Right forelimb (tissue), 1 donor: Measurements from ENCODE around the gene PAXX.

Experiments used
- DNase-seq: peaks from one replicate; pipeline ENCODE4 v3.0.0-alpha.2; 2018

The PAXX gene

DNA sequence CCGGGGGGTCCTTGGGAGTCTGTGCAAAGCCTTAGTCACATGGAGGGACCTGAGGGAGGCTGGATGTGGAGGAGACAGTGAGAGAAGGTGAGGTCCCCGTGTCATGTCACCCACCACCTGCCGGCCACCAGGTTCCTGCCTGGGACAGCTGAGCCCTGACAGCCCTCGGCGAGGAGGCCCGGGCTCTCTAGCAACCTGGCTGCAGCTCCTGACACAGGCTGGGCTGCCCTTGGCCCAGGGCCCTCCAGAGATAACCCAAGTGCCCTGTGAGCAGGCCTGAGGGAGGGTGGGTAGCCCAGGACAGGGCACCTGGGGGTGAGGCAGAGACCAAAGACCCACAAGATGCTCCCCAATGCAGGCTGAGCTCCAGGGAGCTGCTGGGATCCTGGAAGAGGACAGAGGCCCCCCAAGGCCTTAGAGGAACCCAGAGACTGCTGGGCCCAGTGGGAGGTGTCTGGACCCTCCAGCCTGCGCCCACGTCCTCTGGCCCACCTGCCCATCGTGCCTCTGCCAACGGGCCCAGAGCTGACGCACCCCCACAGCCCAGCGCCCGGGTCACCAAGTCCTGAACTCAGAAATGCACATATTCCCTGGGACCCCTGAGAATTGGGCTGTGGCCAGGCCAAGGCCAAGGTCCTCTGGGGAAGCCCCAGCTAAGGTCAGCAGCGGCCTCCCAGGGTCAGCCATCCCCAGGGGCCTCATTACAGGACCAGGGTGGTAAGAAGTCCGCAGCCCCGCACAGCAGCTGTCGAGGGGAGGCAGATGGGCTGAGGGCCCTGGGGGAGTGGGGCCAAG lies 23.7 kb upstream of the PAXX start:
- no peak for DNase-seq

DNA sequence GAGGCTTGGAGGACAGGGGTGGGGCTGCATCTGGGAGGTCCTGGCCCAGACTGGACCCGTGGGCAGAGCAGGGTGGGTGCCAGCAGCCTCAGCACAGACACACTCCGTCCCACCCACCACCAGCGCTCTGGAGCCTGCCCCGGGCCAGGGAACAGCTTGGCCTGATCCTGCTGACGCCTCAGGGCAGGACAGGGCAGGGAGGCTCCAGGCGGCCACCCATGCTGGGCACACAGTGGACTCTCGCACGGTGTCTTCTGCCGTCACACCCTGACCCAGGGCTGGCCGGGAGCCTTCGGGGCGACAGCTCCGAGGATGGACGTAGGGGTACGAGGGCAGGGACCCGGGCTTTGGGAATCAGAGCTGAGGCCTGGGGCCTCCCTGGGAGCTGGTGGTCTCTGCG lies 23.1 kb upstream of the PAXX start:
- no peak for DNase-seq

DNA sequence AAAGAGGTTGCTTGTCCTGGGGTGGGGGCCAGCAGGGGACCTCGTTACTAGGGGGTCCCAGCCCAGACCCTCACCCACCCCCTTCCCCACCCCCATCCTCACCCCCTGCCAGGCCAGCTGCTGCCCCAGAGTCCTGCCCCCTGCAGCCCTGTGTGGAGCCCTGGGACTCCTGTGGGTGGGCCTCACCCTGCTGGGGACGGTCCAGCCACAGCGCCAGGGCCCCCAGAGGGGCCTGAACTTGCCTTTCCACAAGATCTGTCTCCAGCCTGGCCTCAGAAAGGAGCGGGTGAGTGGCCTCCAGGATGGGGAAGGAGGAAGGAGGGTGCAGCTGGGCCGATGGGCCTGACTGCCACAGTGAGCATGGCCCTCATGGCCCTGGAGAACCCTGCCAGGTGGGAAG lies 22.4 kb upstream of the PAXX start:
- DNase-seq, result no peak

DNA sequence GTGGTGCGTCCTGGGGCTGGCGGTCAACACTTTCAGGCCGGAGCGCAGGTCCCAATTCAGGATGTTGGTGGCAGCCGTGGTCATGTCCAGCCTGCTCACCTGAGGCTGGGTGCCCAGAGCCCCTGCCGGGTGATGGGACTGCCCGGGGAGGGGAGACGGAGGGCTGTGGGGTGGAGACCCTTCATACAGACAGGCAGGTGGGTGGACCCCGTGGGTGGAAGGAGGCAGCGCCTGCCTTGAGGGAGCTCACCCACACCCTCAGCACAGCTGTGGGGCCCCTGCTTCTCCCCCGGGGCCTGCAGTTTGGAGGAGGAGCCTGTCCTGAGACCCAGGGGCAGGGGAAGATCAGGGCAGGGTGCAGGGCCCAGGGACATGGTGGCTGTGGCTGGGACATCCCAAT lies 21.9 kb upstream of the PAXX start:
- DNase-seq, result no peak

DNA sequence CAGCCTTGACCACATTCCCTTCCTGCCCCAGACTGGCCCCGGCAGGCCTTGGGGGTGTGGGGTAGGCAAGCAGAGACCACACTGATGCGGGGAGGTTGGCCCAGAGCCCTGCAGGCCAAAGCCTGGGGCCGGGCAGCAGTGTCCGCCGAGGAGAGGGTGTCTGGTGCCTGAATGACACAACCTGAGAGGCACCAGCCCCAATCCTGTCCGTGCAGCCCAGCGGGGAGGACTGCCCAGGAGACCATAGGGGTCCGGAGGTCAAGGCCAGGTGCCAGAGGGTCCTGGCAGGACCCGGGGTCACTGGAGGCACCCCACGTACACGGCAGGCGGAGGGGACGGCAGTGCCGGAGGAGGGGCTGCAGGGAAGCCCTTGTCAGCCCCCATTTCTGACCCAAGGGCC lies 20.5 kb upstream of the PAXX start:
- no peak for DNase-seq

DNA sequence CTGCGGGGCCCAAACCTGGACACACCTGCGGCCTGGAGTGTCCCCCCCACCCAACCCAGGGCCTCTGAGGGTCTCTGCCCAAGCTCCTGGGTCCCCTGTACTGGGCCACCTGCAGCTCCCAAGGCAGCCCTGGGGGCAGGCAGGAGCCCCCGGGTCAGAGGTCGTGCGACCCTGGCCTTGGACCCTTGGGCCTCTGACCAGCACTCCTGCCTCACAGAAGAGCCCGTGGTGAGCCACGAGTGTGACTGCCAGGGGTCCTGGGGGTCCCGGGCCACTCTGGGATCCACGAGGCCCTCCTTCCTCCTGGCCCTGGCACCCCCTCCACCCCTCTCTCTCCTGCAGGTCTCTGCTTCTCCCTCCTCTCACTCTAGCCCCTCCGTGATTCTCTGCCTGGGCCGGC lies 19.9 kb upstream of the PAXX start:
- no peak for DNase-seq

DNA sequence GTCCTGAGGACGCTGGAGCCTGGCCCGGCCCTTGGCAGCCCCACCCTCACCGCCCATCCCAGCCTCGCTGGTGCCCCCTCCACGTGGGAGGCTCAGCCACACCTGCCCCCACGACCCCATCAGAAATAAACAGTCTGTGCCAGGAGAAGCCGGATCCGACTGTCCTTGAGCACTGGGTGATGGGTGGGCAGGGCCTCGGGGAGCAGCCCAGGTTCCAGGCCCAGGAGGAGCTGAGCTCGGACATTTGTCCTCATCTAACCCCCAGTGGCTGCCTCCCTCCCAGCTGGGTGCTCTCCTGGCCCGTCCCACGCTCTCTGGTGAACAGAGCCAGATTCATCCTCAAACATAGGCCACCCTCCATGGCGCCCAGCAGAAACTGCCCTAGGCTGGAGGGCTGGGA lies 19.5 kb upstream of the PAXX start:
- no peak for DNase-seq

DNA sequence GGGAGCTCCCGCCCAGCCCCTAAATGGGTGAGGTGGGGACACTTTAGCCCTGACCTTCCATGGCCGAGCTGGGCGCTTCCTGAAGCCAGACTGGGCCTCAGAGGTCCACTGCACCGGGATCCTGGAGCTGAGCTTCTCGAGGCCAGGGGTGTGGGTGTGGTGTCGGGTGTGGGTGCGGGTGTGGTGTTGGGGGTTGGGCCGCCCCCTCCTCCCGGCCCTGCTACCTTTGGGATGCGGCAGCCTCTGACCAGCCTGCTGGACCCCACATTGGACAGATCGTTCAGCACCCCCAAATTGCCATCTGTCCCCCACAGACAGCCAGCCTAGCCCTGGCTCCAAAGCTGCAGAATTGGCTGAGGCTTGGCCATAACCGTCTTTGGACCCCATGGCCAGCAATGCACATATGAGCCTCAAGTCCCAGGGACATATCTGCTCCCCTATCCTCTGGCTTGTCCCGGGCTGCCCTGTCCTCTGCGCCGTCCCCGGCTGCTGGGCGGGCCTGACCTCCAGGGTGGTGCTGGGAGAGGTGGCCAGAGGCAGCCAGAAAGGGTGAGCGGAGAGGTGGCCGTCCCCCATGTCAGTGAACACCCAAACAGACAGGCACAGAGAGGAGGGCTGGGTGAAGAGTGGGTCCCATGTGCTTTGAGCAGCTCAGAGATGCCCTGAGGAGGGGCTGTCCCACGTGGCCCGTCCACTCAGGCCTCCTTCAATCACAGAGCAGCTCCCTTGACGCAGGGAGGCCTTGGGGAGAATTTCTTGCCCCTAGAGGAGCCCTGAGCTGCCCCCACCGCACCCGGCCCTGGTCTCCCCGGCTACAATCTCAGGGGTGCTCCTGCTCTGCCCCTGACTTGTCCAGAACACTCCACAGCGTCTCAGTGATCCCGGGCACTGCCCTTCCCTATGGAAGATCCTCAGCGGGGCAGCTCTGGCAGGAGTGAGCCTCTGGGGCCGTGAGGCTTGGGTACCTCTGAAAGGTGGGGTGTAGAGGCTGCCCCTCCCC lies 18.3 kb upstream of the PAXX start:
- DNase-seq, result no peak

DNA sequence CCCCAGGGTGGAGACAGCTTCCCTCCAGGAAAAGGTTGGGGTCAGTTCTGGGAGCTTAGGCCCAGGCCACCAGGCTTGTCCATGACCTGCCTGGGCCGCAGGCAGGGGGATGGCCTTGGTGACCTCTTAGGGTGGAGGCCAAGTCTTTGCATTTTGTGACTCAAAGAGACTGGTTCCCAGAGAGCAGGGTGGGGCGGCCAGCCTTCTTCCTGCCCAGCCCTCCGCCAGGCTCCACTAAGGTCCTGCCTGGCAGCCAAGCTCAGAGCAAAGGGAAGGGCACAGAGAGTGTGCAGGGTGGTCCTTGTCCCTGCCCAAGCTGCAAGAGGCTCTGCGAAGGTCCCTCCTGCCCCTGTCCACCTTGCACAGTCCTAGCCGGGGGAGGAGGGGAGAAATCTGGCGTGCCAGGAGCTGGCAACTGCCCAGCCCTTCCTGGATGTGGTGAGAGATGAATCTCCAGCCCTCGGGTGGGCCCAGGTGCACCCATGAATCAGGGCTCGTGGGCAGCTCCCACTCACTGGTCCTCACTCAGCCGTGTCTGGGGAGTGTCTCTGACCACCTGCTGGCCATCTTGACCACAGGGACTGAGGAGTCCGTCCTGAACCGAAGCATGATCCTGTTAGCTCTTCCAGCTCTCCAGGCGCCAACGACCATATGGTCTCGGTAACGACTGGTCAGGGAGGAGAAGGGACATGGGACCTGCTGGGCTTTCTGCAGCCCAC lies 17.2 kb upstream of the PAXX start:
- DNase-seq, result no peak

DNA sequence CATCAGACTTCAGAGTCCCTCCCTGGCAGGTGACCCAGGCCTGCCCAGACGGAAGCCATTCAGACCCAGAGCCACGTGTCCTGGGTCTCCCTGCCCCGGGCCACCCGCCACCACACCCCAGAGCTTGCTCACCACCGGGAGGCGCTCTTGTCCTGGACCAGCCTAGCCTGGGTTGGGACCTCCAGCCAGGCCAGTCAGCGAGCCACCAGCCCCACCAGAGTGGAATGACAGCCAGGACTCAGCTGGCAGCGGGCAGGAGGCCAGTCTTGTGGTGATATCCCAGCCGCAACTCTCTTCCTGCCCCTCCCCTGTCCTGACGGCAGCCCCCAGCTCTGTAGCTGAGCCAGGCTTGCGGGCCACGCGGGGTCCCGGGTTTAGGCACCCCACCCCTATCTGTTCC lies 16.6 kb upstream of the PAXX start:
- no peak for DNase-seq

DNA sequence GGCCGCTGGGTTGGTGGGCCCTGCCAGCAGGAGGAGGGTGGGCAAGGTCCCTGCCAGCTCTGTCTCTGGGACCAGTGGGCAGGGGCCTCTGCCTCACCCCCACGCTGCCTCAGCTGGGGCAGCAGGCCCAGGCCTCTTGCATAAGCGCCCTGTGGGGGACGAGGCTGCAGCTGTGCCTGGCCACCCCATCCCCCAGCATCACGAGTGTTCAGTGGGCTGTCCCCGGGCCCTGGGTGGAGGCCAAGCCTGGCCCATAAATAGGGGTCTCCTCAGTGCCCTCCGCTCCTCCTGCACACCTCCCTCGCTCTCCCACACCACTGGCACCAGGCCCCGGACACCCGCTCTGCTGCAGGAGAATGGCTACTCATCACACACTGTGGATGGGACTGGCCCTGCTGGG lies 15.0 kb upstream of the PAXX start, which contains the start of gene PTGDS:
TSS of gene PTGDS (plus strand) at position 282 of the 400 bp plus-strand sequence. CDS start at position 357, 75 bp downstream.
- DNase-seq, result no peak

DNA sequence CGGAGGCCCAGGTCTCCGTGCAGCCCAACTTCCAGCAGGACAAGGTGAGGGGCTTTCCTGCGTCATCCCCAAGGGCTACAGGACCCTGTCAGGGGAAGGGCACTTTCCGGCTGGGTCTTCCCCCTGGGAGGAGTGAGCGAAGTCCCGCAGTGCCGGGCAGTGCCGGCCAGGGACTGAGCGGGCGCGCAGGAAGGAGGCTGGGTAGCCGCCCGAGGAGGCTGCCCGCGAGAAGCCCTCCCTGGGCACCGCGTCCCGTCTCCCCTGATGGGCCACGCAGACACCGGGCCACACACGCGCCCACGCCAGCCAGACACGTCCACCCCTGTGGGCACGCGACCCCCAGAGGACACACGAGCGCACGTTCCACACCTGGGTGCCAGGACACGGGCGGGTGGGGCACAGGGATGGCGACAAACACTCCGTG lies 14.6 kb upstream of the PAXX start:
- DNase-seq, result no peak

DNA sequence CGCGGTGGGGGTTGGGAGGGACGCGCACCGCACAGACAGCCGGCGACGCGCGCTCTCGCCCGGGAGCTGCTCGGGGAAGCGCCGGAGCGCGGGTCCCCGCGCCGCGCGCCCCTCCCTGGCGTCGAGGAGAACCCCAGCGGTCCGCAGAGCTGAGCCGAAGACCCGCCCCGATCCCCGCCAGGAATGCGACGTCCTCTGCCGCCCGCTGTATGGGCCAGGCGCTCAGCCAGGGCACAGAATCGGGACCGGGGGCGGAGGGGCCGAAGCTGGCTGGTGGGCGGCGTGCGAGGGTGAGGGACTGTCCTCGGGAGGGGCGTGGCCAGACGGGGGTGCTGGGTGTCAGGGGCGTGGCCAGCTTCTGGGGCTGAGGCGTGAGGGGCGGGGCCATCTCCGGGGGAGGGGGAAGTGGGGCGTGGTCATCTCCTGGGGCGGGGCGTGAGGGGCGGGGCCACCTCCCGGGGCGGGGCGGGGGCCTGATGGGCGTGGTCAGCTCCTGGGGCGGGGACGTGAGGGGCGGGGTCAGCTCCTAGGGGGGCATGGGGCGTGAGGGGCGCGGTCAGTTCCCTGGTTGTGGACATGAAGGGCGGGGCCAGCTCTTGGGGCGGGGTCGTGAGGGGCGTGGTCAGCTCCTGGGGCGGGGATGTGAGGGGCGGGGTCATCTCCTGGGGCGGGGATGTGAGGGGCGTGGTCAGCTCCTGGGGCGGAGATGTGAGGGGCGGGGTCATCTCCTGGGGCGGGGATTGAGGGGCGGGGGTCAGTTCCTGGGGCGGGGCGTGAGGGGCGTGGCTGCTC lies 14.0 kb upstream of the PAXX start:
- peak; percentile 74 for DNase-seq

DNA sequence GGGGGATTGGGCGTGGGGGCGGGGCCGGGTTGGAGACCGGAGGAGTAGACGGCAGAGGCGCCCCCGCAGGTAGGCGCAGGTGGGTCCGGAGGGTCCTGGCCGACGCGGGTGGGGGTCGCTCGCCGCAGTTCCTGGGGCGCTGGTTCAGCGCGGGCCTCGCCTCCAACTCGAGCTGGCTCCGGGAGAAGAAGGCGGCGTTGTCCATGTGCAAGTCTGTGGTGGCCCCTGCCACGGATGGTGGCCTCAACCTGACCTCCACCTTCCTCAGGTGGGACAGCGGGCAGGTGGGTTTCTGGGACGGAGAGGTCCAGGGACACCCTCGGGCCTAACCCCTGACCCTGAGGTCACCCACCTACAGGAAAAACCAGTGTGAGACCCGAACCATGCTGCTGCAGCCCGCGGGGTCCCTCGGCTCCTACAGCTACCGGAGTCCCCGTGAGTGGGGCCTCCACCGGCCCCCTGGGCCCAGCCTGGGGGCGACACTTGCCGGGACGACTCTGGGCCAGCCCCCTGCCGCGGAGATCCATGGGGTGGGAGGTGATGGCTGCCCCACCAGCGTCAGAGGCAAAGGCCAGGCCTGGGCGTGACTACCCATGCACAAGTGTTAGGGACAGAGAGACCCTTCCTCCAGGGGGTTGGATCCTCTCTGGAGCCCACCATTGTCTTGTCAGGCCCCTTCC lies 13.2 kb upstream of the PAXX start:
- DNase-seq, result no peak

DNA sequence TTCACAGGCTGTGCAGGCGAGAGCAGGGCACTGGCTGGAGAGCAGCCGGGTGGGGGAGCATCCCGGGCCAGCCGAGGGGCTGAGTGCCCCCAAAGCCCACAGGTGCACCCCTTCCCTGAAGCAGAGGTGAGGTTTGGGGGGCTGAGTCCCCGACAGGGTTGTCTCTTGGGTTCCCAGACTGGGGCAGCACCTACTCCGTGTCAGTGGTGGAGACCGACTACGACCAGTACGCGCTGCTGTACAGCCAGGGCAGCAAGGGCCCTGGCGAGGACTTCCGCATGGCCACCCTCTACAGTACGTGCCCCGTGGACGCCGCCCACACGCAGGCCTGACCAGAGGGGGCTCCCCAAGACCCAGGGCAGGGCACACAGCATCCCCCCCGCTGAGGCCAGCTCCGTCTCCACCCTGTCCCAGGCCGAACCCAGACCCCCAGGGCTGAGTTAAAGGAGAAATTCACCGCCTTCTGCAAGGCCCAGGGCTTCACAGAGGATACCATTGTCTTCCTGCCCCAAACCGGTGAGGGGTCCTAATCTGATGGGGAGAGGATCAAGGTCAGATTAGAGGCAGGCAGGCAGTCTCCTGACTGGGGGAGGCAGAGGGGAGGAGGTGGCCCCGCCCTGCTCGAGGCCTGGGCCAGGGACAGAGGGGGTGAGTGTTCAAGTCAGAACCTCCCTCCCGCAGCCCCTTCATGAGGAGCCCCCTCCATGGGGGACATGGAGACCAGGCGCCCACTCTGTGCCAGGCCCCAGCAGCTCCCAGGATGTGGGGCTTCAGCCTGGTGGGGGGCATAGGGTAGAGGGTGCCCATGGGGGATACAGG lies 12.2 kb upstream of the PAXX start:
- no peak for DNase-seq

DNA sequence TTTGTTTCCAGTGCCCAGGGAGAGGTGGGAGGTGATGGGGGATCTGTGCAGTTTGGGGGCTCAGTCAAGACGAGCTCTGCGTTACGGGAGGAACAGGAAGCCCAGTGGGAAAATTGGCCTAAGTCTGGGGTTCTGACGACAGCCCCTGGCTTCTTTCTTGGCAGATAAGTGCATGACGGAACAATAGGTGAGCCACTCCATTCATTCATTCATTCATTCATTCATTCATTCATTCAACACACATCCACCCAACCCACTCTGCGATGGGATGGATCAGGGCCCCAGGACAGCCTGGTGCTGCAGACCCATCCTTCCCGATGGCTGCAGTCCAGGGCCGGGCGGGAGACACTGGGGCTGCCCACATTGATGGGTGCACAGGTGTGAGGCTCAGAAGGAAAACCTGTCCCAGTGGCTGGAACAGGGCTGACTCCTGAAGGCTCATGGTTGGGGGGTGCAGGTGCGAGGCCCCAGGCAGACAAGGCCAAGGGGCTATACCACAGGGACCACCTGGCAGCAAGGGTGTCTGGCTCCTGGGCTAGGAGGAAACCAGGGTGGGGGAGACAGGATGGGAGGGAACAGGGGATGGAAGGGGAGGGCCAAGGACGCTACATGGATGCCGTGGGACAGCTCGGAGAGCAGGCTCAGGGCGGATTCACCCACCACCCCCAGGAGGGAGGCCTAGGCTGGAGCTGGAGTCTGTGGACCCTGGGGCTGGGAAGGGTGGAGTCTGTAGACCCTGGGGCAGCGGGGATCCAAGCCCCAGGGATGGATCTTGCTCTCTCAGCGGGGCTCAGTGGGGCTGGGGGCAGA lies 11.3 kb upstream of the PAXX start:
- DNase-seq, result no peak

DNA sequence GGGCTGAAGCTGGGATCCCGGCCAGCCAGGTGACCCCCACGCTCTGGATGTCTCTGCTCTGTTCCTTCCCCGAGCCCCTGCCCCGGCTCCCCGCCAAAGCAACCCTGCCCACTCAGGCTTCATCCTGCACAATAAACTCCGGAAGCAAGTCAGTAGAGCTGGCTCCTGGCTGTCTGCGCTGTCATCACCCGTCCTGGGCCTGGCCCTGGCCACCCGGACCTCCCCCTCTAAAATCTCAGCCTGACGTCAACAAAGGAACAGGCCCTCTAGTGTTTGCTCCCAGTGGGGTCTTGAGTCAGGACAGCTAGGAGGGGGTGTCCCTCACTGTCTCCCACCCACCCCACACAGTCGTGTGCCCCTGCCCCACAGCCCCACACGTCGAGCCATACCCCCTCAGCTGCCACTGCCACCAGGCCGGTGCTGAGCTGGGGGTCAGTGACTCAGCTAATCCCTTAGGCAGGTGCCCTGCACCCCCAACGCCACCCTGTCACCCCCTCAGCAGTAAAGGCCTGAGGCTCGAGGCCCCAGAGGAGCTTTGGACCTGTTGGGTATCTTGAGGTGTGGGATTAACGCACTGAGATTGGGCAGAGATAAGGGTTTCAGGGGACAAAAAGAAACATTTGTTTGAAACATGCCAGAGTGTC lies 10.5 kb upstream of the PAXX start:
- DNase-seq, result no peak

DNA sequence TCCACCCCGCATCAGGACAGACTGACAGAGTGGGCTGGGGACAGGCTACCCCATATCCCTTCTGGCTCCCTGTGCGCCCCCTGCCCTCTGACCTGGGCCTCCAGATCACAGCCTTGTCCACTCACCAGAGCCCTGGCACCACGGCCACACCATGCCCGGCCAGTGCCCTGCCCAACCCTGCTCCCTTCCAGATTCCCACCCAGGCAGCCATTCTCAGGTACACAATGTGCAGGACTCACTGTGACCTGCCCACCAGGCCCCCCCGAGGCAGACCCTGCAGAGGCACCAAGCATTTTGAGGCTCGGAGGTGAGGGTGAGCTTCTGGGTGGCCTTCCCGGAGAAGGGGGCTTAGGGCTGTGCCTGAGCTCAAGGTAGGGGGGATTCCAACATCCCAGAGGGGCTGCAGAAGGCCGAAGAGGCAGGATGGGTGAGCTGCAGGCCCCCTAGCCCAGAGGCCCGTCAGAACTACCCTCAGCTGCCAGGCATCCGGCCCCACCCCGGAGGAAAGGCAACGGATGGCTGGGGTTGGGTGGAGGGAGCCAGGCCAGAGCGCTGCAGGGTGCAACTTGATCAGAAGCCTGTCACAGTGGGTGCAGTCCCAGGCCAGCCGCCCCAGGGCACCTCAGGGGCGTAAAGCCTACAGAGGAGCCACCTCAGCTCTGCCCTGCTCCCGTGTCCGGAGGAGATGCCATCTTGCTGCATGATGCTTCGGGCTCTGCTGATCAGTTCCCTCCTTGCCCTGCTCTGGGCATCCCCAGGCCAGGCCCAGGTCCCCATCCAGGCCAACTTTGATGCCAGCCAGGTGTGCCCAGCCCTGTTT lies 9.8 kb upstream of the PAXX start, which contains the start of gene LCNL1:
TSS of gene LCNL1 (plus strand) at position 762 of the 820 bp plus-strand sequence. CDS start 594 bp downstream, outside the sequence.
- DNase-seq, result no peak
